ENCODE data around the gene FAM240B.

GRCh38 chr9:38649731-38650363 is 70.1 kb downstream of the FAM240B start:
- TF ChIP-seq, protein P1, sequence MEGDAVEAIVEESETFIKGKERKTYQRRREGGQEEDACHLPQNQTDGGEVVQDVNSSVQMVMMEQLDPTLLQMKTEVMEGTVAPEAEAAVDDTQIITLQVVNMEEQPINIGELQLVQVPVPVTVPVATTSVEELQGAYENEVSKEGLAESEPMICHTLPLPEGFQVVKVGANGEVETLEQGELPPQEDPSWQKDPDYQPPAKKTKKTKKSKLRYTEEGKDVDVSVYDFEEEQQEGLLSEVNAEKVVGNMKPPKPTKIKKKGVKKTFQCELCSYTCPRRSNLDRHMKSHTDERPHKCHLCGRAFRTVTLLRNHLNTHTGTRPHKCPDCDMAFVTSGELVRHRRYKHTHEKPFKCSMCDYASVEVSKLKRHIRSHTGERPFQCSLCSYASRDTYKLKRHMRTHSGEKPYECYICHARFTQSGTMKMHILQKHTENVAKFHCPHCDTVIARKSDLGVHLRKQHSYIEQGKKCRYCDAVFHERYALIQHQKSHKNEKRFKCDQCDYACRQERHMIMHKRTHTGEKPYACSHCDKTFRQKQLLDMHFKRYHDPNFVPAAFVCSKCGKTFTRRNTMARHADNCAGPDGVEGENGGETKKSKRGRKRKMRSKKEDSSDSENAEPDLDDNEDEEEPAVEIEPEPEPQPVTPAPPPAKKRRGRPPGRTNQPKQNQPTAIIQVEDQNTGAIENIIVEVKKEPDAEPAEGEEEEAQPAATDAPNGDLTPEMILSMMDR (IDR thresholded peaks at IDR 0.05; ENCODE audit: control extremely low read depth in 1 of 3, insufficient read depth in 1 of 3, low read depth in 1 of 3, low read length in 3 of 3): no peak
- no peak for TF ChIP-seq POLR2A (IDR thresholded peaks at IDR 0.05; ENCODE audit: control extremely low read depth in 1 of 2, low read depth in 2 of 2, low read length in 2 of 2)
- TF ChIP-seq POLR2AphosphoS5 (IDR thresholded peaks at IDR 0.05; ENCODE audit: low read depth, low read length): no peak
- TF ChIP-seq CTBP2 (IDR thresholded peaks at IDR 0.05; ENCODE audit: borderline replicate concordance, insufficient read depth, insufficient read length, low read length): no peak

Measured in H1 (cell line).